H1 (cell line): ENCODE data around the gene TTC27. TPM values are rescaled to one million over a fixed set of nuclear protein-coding genes. Genes with fewer than 3 reads are reported as not detected.

Source experiments
- CHD1 ChIP-seq: IDR thresholded peaks from 2 replicates; pipeline ENCODE4 v1.6.1; 2012; ENCODE audit warnings: low read depth, low read length, improper control_type of control experiment
- CHD7 ChIP-seq: fragments of 300-600 bp; sonication (generic); IDR thresholded peaks from 2 replicates; pipeline ENCODE4 v1.7.1; 2012; ENCODE audit warnings: low read length, moderate library complexity, mild to moderate bottlenecking, inconsistent platforms; ENCODE audit not compliant: insufficient replicate concordance
- HDAC6 ChIP-seq: IDR thresholded peaks from one replicate; pipeline ENCODE4 v1.7.1; 2012; ENCODE audit warnings: low read depth, mild to moderate bottlenecking, inconsistent platforms, low read length, moderate library complexity
- POLR2AphosphoS5 ChIP-seq: IDR thresholded peaks from 2 replicates; pipeline ENCODE4 v1.6.1; 2011; ENCODE audit warnings: low read depth, low read length
- SP2 ChIP-seq: IDR thresholded peaks from 2 replicates; pipeline ENCODE4 v1.6.1; 2012; ENCODE audit warnings: mild to moderate bottlenecking, low read length, inconsistent platforms
- TBP ChIP-seq: IDR thresholded peaks from 2 replicates; pipeline ENCODE4 v1.6.1; 2011; ENCODE audit warnings: low read depth, low read length, improper control_type of control experiment
- TEAD4 ChIP-seq: IDR thresholded peaks from 2 replicates; pipeline ENCODE4 v1.6.1; 2012; ENCODE audit warnings: low read depth, low read length, inconsistent platforms, mixed read lengths
- polyA plus RNA-seq, 7 experiments: library from polyadenylated mRNA; depleted of rRNA in 3 of 7; stranded (reverse) in 5 of 7; unstranded in 2 of 7; fragments of >200 nt in 5 of 7; fragments of 200-250 nt in 2 of 7; gene quantifications; 1 replicate in 5 of 7; 2 replicates in 1 of 7; 4 replicates in 1 of 7; pipeline versions ENCODE4 v1.2.1 to v1.2.3, GENCODE V29; 2011 to 2013; ENCODE audit warnings: missing spikeins in 2 of 7, mixed read lengths in 2 of 7
- total RNA-seq: library from RNA; stranded (reverse); fragmentation: NEBNext Ultra II Directional; extraction: Animal tissue kit (Norgen Biotek cat#: 25700); gene quantifications from 2 replicates; pipeline ENCODE4 v1.2.1, GENCODE V29; 2021

Gene TTC27
- total and polyA plus RNA-seq, 2 of the 8 experiments (the other 6 are each of a cell fraction or from before 2014, with no cell fraction given), result 13.8 to 29.1 TPM

- TF ChIP-seq CHD7, result no peak
- no peak for TF ChIP-seq CHD1
- no peak for TF ChIP-seq TBP
- TF ChIP-seq POLR2AphosphoS5, result no peak
- TF ChIP-seq HDAC6, result no peak
- TF ChIP-seq SP2, result no peak
- no peak for TF ChIP-seq TEAD4
Measured at GRCh38 chr2:32721376-32721775, 93.5 kb downstream of the TTC27 start (continued).
